BJ (cell line): ENCODE measurements around the gene BARHL1. TPM values are rescaled to one million over a fixed set of nuclear protein-coding genes. Genes with fewer than 3 reads are reported as not detected.

Experiments used
- CTCF ChIA-PET: fragments of 350-600 bp; formaldehyde crosslinking; extraction: SDS; loops from one replicate; lab custom pipeline; 2021; ENCODE audit warnings: antibody characterized with exemption, inconsistent platforms; lab: Yijun Ruan, JAX
- POLR2A ChIA-PET: fragments of 300-600 bp; sonication (Branson Sonifier 250); formaldehyde crosslinking; extraction: SDS; loops from one replicate; lab custom pipeline; 2021; ENCODE audit warnings: antibody characterized with exemption; lab: Charles Lee
- DNase-seq: peaks from one replicate; pipeline ENCODE4 v3.0.0-alpha.2; 2011; ENCODE audit warnings: low read depth
- H3K27me3 ChIP-seq: 2 replicates; pipeline ENCODE4 v1.6.0; 2011; ENCODE audit warnings: low read length; ENCODE audit not compliant: control insufficient read depth, insufficient read depth
- H3K36me3 ChIP-seq: 2 replicates; pipeline ENCODE4 v1.5.1; 2011; ENCODE audit warnings: low read length; ENCODE audit not compliant: control insufficient read depth, insufficient read depth
- H3K4me3 ChIP-seq: 2 replicates; pipeline ENCODE4 v1.5.1; 2011; ENCODE audit warnings: low read depth, mild to moderate bottlenecking, control low read depth, low read length
- CTCF ChIP-seq: IDR thresholded peaks from 2 replicates; pipeline ENCODE4 v1.5.1; 2011; ENCODE audit warnings: low read depth, mild to moderate bottlenecking, control low read depth, inconsistent platforms, low read length, moderate library complexity; ENCODE audit not compliant: insufficient read depth
- polyA plus RNA-seq: library from polyadenylated mRNA; depleted of rRNA; stranded (reverse); fragments of >200 nt; gene quantifications from 2 replicates; pipeline ENCODE4 v1.2.3, GENCODE V29; 2011

The BARHL1 gene
- polyA plus RNA-seq, 1 experiment, result not detected

- H3K36me3 ChIP-seq, result peaks cover 12% of the 10 kb centered on the region
- ChIA-PET POLR2A (no interaction called here), CTCF (no interaction called here)
- no peaks in the 10 kb centered on the region for H3K27me3 ChIP-seq
- DNase-seq, result peak; percentile 44
- no peak for TF ChIP-seq CTCF
- no peak overlapping the region for H3K4me3 ChIP-seq
Measured at GRCh38 chr9:132609829-132610228, 27.4 kb downstream of the BARHL1 start.

- Histone ChIP-seq H3K27me3 (no peaks in the 10 kb centered on the region), H3K36me3 (peaks cover 11% of the 10 kb centered on the region), H3K4me3 (no peak overlapping the region)
- POLR2A ChIA-PET, result no interaction called here
- CTCF ChIA-PET, result no interaction called here
- no peak for DNase-seq
- TF ChIP-seq CTCF, result no peak
Measured at GRCh38 chr9:132610661-132611060, 28.3 kb downstream of the BARHL1 start.

- H3K36me3 ChIP-seq, result peaks cover 11% of the 10 kb centered on the region
- CTCF ChIA-PET, result no interaction called here
Measured at GRCh38 chr9:132614324-132614723, 31.9 kb downstream of the BARHL1 start.

GRCh38 chr9:132615774-132616173 lies 33.4 kb downstream of the BARHL1 start:
- H3K36me3 ChIP-seq, result peaks cover 11% of the 10 kb centered on the region
- POLR2A ChIA-PET, result no interaction called here

More at GRCh38 chr9:132614324-132614723, 31.9 kb downstream of the BARHL1 start:
- no peak for TF ChIP-seq CTCF
- Histone ChIP-seq H3K27me3 (no peaks in the 10 kb centered on the region), H3K4me3 (no peak overlapping the region)
- POLR2A ChIA-PET, result no interaction called here
- no peak for DNase-seq

GRCh38 chr9:132616725-132617124 lies 34.3 kb downstream of the BARHL1 start:
- no peak for TF ChIP-seq CTCF
- H3K36me3 ChIP-seq, result peaks cover 7% of the 10 kb centered on the region
- no peak for DNase-seq
- no peak overlapping the region for H3K4me3 ChIP-seq
- no peaks in the 10 kb centered on the region for H3K27me3 ChIP-seq
- ChIA-PET CTCF (interaction anchor here (0.7 kb wide), 1 partner anchor 13 kb away, joined by 3 read pairs; no protein-coding TSS in a partner anchor), POLR2A (no interaction called here)

More at GRCh38 chr9:132615774-132616173, 33.4 kb downstream of the BARHL1 start:
- Histone ChIP-seq H3K4me3 (no peak overlapping the region), H3K27me3 (no peaks in the 10 kb centered on the region)
- TF ChIP-seq CTCF, result no peak
- no peak for DNase-seq
- CTCF ChIA-PET, result no interaction called here
